AG10803 (cell line): ENCODE results near the gene MIEF2.

Experiments used
- DNase-seq: peaks from one replicate; pipeline ENCODE4 v3.0.0; 2010; ENCODE audit warnings: low read depth
- H3K4me3 ChIP-seq: 2 replicates; pipeline ENCODE4 v1.5.1; 2011; ENCODE audit warnings: mild to moderate bottlenecking, low read length, control low read depth
- TF ChIP-seq, protein P1 (sequence below): conservative IDR thresholded peaks from 2 replicates; pipeline ENCODE4 v1.5.1; 2011; ENCODE audit warnings: mild to moderate bottlenecking, low read length, control low read depth, inconsistent platforms

MIEF2 gene

DNA sequence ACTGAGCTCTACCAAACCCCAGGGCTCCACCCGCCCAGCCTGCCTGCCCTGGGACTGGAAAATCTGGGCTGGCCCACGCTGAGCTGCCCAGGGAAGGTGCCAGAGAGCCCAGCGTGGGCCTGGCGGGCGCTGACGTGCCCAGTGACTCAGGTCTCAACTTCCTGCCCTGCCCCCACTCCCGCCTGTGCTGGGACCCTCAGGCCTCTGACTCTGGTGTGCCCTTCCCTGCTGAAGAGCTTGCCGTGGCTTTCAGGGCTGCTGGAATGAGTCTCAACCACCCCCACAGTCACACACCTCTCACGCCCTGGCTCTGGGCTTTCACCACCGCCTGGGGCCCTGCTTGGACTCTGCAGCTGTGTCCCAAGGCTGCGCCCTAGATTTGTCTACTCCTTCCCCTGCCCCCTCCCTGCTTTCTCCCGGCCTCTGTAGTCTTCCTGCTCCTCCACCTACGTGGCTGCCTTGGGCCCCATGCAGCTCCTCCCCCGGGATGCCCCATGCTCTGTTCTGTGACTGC lies 24.7 kb upstream of the MIEF2 start:
- TF ChIP-seq, protein P1, sequence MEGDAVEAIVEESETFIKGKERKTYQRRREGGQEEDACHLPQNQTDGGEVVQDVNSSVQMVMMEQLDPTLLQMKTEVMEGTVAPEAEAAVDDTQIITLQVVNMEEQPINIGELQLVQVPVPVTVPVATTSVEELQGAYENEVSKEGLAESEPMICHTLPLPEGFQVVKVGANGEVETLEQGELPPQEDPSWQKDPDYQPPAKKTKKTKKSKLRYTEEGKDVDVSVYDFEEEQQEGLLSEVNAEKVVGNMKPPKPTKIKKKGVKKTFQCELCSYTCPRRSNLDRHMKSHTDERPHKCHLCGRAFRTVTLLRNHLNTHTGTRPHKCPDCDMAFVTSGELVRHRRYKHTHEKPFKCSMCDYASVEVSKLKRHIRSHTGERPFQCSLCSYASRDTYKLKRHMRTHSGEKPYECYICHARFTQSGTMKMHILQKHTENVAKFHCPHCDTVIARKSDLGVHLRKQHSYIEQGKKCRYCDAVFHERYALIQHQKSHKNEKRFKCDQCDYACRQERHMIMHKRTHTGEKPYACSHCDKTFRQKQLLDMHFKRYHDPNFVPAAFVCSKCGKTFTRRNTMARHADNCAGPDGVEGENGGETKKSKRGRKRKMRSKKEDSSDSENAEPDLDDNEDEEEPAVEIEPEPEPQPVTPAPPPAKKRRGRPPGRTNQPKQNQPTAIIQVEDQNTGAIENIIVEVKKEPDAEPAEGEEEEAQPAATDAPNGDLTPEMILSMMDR, result no peak
- DNase-seq, result peak; percentile 35
- no peak overlapping the region for H3K4me3 ChIP-seq

DNA sequence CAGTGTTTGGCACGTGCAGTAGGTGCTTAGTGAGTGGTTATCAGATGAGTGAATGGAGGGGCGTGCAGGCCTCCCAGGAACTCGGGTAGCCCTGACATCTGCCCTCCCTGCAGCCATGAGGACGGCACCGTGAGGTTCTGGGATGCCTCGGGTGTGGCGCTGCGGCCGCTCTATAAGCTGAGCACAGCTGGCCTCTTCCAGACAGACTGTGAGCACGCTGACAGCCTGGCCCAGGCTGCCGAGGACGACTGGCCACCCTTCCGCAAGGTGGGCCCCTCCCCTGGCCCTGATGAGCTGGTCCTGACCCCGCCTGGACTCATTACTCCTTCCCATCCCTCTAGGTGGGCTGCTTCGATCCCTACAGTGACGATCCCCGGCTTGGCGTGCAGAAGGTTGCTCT lies 24.0 kb upstream of the MIEF2 start:
- no peak for DNase-seq
- TF ChIP-seq, protein P1, result no peak
- H3K4me3 ChIP-seq, result no peak overlapping the region

DNA sequence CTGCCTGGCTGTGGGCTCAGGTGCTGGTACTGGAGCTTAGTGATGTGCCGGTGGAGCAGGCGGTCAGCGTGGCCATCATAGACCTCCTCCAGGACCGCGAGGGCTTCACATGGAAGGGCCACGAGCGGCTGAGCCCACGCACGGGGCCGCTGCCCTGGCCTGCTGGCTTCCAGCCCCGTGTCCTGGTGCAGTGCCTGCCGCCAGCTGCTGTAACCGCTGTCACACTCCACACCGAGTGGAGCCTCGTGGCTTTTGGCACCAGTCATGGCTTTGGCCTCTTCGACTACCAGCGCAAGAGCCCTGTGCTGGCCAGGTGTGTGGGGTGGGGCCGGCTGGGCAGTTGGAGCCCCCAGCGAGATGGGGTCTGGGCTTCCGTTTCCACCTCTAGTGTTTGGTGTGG lies 23.0 kb upstream of the MIEF2 start:
- DNase-seq, result no peak
- TF ChIP-seq, protein P1, result no peak
- H3K4me3 ChIP-seq, result no peak overlapping the region

DNA sequence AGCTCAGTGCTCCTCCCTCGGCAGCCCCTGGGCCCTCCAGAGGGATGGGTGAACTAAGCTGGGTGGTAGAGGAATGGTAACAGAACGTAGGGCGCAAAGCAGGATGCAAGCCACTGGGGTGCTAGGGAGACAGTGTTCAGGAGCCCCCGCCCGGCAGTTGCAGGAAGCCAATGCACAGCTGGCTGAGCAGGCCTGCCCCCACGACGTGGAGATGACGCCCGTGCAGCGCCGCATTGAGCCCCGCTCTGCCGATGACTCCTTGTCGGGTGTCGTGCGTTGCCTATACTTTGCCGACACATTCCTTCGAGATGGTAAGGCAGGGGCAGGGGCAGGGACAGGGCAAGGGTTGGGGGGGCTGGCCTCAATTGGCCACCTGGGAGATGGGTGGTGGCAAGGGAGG lies 22.2 kb upstream of the MIEF2 start:
- H3K4me3 ChIP-seq, result no peak overlapping the region
- no peak for DNase-seq
- TF ChIP-seq, protein P1, result no peak

DNA sequence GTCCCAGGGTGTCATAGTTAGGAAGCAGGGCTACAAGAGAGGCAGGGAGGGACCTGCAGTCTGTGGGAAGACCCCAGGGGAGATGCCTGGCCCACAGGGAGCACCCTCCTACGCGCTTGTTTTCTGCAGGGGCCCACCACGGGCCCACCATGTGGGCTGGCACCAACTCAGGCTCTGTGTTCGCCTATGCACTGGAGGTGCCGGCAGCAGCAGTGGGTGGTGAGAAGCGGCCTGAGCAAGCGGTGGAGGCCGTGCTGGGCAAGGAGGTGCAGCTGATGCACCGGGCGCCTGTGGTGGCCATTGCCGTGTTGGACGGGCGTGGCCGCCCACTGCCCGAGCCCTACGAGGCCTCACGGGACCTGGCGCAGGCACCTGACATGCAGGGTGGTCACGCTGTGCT lies 20.0 kb upstream of the MIEF2 start:
- TF ChIP-seq, protein P1, result no peak
- DNase-seq, result no peak
- no peak overlapping the region for H3K4me3 ChIP-seq

DNA sequence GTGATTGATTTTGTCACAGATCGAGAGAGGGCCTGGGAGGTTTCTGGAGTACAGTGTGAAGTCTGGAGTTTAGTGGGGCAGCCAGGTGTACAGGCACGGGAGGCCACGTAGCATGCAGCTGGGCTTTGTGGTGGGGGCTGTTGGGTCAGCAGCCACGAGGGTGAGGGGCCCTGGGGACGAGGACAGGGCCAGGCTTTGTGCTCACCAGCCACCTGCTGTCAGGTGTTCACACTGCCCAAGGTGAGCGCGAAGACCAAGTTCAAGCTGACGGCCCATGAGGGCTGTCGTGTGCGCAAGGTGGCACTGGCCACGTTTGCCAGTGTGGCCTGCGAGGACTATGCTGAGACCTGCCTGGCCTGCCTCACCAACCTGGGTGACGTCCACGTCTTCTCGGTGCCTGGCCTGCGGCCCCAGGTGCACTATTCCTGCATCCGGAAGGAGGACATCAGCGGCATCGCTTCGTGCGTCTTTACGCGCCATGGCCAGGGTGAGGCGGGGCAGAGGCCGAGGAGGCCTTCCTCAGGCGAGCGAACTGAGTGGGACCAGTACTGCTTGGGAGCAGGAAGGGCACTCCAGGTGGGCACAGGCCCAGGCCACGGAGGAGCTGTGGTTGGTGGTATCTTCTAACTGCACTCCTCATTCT lies 19.1 kb upstream of the MIEF2 start:
- DNase-seq, result no peak
- H3K4me3 ChIP-seq, result no peak overlapping the region
- TF ChIP-seq, protein P1, result no peak

DNA sequence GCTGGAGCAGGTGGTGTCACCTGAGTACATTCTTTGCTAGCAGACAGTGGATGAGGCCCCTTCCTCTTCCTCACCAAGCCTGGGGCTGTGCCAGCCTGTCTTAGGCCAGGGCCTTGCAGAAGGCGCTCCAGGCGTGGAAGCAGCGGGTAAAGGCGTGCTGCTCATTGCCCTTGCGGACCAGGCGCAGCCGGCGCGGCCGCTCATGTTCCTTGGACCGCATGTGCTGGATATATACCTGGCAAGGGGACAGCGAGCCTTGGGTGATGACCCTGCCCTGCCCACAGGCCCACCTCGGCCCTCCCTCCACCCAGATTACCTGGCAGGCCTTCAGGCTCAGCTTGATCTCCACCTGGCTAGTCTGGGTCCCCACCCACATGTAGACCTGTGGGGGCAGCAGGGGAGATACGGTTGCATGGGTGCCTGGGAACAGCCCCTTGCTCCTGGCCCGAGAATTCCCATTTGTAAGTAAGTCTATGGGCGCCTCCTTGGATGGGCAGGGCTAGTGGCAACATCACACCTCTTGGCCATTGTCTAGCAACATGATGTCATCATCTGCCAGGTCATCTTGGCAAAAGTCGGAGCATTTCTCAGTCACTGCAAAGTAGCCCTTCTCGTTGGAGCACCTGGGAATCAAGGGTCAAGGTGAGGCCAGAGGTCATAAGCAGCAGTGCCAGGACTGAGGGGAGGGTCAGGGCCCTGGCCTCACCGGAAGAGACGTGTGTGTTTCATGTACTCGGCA lies 15.3 kb upstream of the MIEF2 start:
- no peak overlapping the region for H3K4me3 ChIP-seq
- no peak for DNase-seq
- TF ChIP-seq, protein P1, result no peak
